ENCODE results near the gene RNF4.
"Not testable (repeated sequence)": the region's sequence is repeated elsewhere in the genome, so short reads cannot be mapped to it uniquely, and the experiment has no call there.

Gene RNF4

GRCh38 chr4:2510351-2511259 is 41.7 kb downstream of the RNF4 start:
- TF ChIP-seq, protein P1, sequence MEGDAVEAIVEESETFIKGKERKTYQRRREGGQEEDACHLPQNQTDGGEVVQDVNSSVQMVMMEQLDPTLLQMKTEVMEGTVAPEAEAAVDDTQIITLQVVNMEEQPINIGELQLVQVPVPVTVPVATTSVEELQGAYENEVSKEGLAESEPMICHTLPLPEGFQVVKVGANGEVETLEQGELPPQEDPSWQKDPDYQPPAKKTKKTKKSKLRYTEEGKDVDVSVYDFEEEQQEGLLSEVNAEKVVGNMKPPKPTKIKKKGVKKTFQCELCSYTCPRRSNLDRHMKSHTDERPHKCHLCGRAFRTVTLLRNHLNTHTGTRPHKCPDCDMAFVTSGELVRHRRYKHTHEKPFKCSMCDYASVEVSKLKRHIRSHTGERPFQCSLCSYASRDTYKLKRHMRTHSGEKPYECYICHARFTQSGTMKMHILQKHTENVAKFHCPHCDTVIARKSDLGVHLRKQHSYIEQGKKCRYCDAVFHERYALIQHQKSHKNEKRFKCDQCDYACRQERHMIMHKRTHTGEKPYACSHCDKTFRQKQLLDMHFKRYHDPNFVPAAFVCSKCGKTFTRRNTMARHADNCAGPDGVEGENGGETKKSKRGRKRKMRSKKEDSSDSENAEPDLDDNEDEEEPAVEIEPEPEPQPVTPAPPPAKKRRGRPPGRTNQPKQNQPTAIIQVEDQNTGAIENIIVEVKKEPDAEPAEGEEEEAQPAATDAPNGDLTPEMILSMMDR (IDR thresholded peaks at IDR 0.05; ENCODE audit: low read depth, low read length, missing control alignments): no peak
- no peak for DNase-seq (ENCODE audit: extremely low read depth, low read depth)
- no peak overlapping the region for H3K4me3 ChIP-seq (replicated peaks; ENCODE audit: low read depth, low read length)

GRCh38 chr4:2511645-2512131 is 42.8 kb downstream of the RNF4 start:
- no peak overlapping the region for H3K4me3 ChIP-seq (replicated peaks; ENCODE audit: low read depth, low read length)
- DNase-seq (ENCODE audit: extremely low read depth, low read depth): no peak
- TF ChIP-seq, protein P1 (IDR thresholded peaks at IDR 0.05; ENCODE audit: low read depth, low read length, missing control alignments): no peak

- TF ChIP-seq, protein P1 (IDR thresholded peaks at IDR 0.05; ENCODE audit: low read depth, low read length, missing control alignments): no peak
- H3K4me3 ChIP-seq (replicated peaks; ENCODE audit: low read depth, low read length): no peak overlapping the region
- DNase-seq (ENCODE audit: extremely low read depth, low read depth): no peak
Measured at GRCh38 chr4:2512396-2513135, 43.7 kb downstream of the RNF4 start.

GRCh38 chr4:2514193-2514592 is 45.3 kb downstream of the RNF4 start:
- H3K4me3 ChIP-seq (replicated peaks; ENCODE audit: low read depth, low read length); DNase-seq (ENCODE audit: extremely low read depth, low read depth): not testable (repeated sequence)

- DNase-seq (ENCODE audit: extremely low read depth, low read depth): not testable (repeated sequence)
Measured at GRCh38 chr4:2514944-2515343, 46.0 kb downstream of the RNF4 start.

GRCh38 chr4:2515830-2516550 is 47.1 kb downstream of the RNF4 start:
- TF ChIP-seq, protein P1 (IDR thresholded peaks at IDR 0.05; ENCODE audit: low read depth, low read length, missing control alignments): no peak
- no peak for DNase-seq (ENCODE audit: extremely low read depth, low read depth)
- no peak overlapping the region for H3K4me3 ChIP-seq (replicated peaks; ENCODE audit: low read depth, low read length)

More at GRCh38 chr4:2514944-2515343, 46.0 kb downstream of the RNF4 start:
- H3K4me3 ChIP-seq (replicated peaks; ENCODE audit: low read depth, low read length): not testable (repeated sequence)

- no peak for DNase-seq (ENCODE audit: extremely low read depth, low read depth)
- no peak overlapping the region for H3K4me3 ChIP-seq (replicated peaks; ENCODE audit: low read depth, low read length)
- TF ChIP-seq, protein P1 (IDR thresholded peaks at IDR 0.05; ENCODE audit: low read depth, low read length, missing control alignments): no peak
Measured at GRCh38 chr4:2516635-2517034, 47.7 kb downstream of the RNF4 start.
